ENCODE data around the gene PUM2. TPM values are rescaled to one million over a fixed set of nuclear protein-coding genes. Genes with fewer than 3 reads are reported as not detected.
A peak's percentile ranks its signal among the peaks of the same experiment; 100 is the strongest.

Gene PUM2
- total and polyA plus RNA-seq, 5 donors from 2014 or later, result 15.1 to 131 (median 19.5) TPM

DNA sequence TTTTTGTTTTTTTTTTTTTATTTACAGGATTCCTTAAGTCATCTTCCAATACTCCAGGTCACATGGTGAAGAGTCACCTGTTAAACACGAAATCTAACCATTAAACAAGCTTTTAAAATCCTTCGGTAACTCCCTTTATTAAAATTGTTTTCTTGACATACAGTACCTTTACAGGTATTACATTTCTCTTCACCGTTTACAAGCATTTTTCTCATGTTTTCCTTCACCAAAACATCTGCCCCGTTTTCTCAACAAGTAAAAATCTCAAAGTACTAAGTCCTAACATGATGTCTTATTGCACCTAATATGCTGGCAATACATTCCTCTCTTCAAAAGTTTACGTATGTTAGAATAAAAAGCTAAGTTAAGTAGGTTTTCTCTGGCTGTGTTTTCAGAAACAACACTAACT is 1.1 kb downstream of the PUM2 start:
- H3K4me3 Mint-ChIP-seq, result peak overlapping the region in 3 of 4 donors; percentile 94 to 98 (median 96)

DNA sequence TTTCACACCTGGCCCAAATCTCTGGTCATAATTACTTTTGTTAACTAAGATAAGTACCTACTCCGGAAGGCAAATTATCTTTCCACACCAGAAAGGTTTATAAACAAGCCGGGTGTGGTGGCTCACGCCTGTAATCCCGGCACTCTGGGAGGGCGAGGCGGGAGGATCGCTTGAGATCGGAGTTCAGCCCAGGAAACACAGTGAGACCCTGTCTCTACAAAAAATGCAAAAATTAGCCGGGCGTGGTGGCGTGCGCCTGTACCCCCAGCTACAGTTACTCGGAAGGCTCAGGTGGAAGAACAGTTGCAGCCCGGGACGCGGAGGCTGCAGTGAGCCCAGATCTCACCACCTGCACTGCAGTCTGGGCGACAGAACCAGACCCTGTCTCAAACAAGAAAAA is 2.1 kb downstream of the PUM2 start:
- Histone ChIP-seq H3K4me1 (ENCODE audit: control insufficient read depth, insufficient read depth, low read length, poor library complexity, severe bottlenecking) (peaks cover 67% of the 10 kb centered on the region), H3K4me3 (ENCODE audit: low read depth, low read length) (peak overlapping the region; percentile 91), H3K27me3 (ENCODE audit: control insufficient read depth, insufficient read depth, low read length) (no peaks in the 10 kb centered on the region), H3K27ac (ENCODE audit: insufficient read depth, low read length, poor library complexity, severe bottlenecking) (peak overlapping the region; percentile 29), H3K36me3 (ENCODE audit: control insufficient read depth, insufficient read depth, low read length) (peaks cover 3% of the 10 kb centered on the region), H3K9me3 (ENCODE audit: control insufficient read depth in 2 of 2, low read length in 2 of 2) (no peaks in the 10 kb centered on the region)
- no peaks in the 10 kb centered on the region for H3K9me3 Mint-ChIP-seq
- no peak for DNase-seq
- H3K4me1 Mint-ChIP-seq, result peaks cover 25 to 61% (median 51%) of the 10 kb centered on the region in 4 donors
- peak overlapping the region in 3 of 4 donors; percentile 94 to 98 (median 96) for H3K4me3 Mint-ChIP-seq
- H3K27me3 Mint-ChIP-seq, result no peaks in the 10 kb centered on the region
- H3K36me3 Mint-ChIP-seq, result no peaks in the 10 kb centered on the region
- H3K27ac Mint-ChIP-seq, result peak overlapping the region; percentile 69 to 88 (median 81)
- no peak for ATAC-seq (ENCODE audit: low read depth in 2 of 2)

More for the DNA sequence above, 1.1 kb downstream of the PUM2 start:
- Histone ChIP-seq H3K4me1 (ENCODE audit: control insufficient read depth, insufficient read depth, low read length, poor library complexity, severe bottlenecking) (peaks cover 59% of the 10 kb centered on the region), H3K4me3 (ENCODE audit: low read depth, low read length) (peak overlapping the region; percentile 91), H3K36me3 (ENCODE audit: control insufficient read depth, insufficient read depth, low read length) (peaks cover 3% of the 10 kb centered on the region), H3K9me3 (ENCODE audit: control insufficient read depth in 2 of 2, low read length in 2 of 2) (no peaks in the 10 kb centered on the region), H3K27ac (ENCODE audit: insufficient read depth, low read length, poor library complexity, severe bottlenecking) (peak overlapping the region; percentile 96), H3K27me3 (ENCODE audit: control insufficient read depth, insufficient read depth, low read length) (no peaks in the 10 kb centered on the region)
- H3K9me3 Mint-ChIP-seq, result no peaks in the 10 kb centered on the region
- H3K4me1 Mint-ChIP-seq, result peaks cover 25 to 52% (median 42%) of the 10 kb centered on the region in 4 donors
- peak overlapping the region; percentile 81 to 97 (median 82) for H3K27ac Mint-ChIP-seq
- H3K36me3 Mint-ChIP-seq, result no peaks in the 10 kb centered on the region
- no peaks in the 10 kb centered on the region for H3K27me3 Mint-ChIP-seq
- DNase-seq, result no peak
- ATAC-seq (ENCODE audit: low read depth in 2 of 2), result no peak

- ATAC-seq (ENCODE audit: low read depth in 2 of 2) (no peak), DNase-seq (no peak)
- H3K36me3 ChIP-seq (ENCODE audit: control insufficient read depth, insufficient read depth, low read length), result peaks cover 3% of the 10 kb centered on the region
- Mint-ChIP-seq H3K4me3 (peak overlapping the region in 3 of 4 donors; percentile 65 to 85 (median 80)), H3K27ac (peak overlapping the region in 2 of 3 donors; percentile 32 to 54), H3K4me1 (peaks cover 34 to 75% (median 57%) of the 10 kb centered on the region in 4 donors), H3K36me3 (no peaks in the 10 kb centered on the region), H3K27me3 (no peaks in the 10 kb centered on the region), H3K9me3 (no peaks in the 10 kb centered on the region)
- peak overlapping the region; percentile 91 for H3K4me3 ChIP-seq (ENCODE audit: low read depth, low read length)
- no peak overlapping the region for H3K27ac ChIP-seq (ENCODE audit: insufficient read depth, low read length, poor library complexity, severe bottlenecking)
- no peaks in the 10 kb centered on the region for H3K9me3 ChIP-seq (ENCODE audit: control insufficient read depth in 2 of 2, low read length in 2 of 2)
- H3K4me1 ChIP-seq (ENCODE audit: control insufficient read depth, insufficient read depth, low read length, poor library complexity, severe bottlenecking), result peaks cover 65% of the 10 kb centered on the region
- H3K27me3 ChIP-seq (ENCODE audit: control insufficient read depth, insufficient read depth, low read length), result no peaks in the 10 kb centered on the region
These were observed 3.9 kb downstream of the PUM2 start for GRCh38 chr2:20346565-20347381.

- peak overlapping the region in 2 of 4 donors; percentile 26 to 76 for H3K4me3 Mint-ChIP-seq
- Histone ChIP-seq H3K27me3 (ENCODE audit: control insufficient read depth, insufficient read depth, low read length) (no peaks in the 10 kb centered on the region), H3K36me3 (ENCODE audit: control insufficient read depth, insufficient read depth, low read length) (peaks cover 8% of the 10 kb centered on the region), H3K27ac (ENCODE audit: insufficient read depth, low read length, poor library complexity, severe bottlenecking) (no peak overlapping the region), H3K4me1 (ENCODE audit: control insufficient read depth, insufficient read depth, low read length, poor library complexity, severe bottlenecking) (peaks cover 73% of the 10 kb centered on the region), H3K9me3 (ENCODE audit: control insufficient read depth in 2 of 2, low read length in 2 of 2) (no peaks in the 10 kb centered on the region), H3K4me3 (ENCODE audit: low read depth, low read length) (peak overlapping the region; percentile 4)
- DNase-seq, result no peak
- peaks cover 3% of the 10 kb centered on the region for H3K36me3 Mint-ChIP-seq
- no peak overlapping the region for H3K27ac Mint-ChIP-seq
- peaks cover 51 to 90% (median 75%) of the 10 kb centered on the region in 4 donors for H3K4me1 Mint-ChIP-seq
- H3K27me3 Mint-ChIP-seq, result no peaks in the 10 kb centered on the region
- ATAC-seq (ENCODE audit: low read depth in 2 of 2), result no peak
- H3K9me3 Mint-ChIP-seq, result no peaks in the 10 kb centered on the region
These were observed 7.5 kb downstream of the PUM2 start for GRCh38 chr2:20343128-20343527.

- no peaks in the 10 kb centered on the region for H3K27me3 ChIP-seq (ENCODE audit: control insufficient read depth, insufficient read depth, low read length)
- H3K4me1 ChIP-seq (ENCODE audit: control insufficient read depth, insufficient read depth, low read length, poor library complexity, severe bottlenecking), result peaks cover 83% of the 10 kb centered on the region
- H3K9me3 Mint-ChIP-seq, result no peaks in the 10 kb centered on the region
- H3K27ac Mint-ChIP-seq, result no peak overlapping the region
- no peak for ATAC-seq (ENCODE audit: low read depth in 2 of 2)
- H3K9me3 ChIP-seq (ENCODE audit: control insufficient read depth in 2 of 2, low read length in 2 of 2), result no peaks in the 10 kb centered on the region
- peak overlapping the region; percentile 42 for H3K4me3 ChIP-seq (ENCODE audit: low read depth, low read length)
- H3K27ac ChIP-seq (ENCODE audit: insufficient read depth, low read length, poor library complexity, severe bottlenecking), result no peak overlapping the region
- peaks cover 58 to 92% (median 74%) of the 10 kb centered on the region in 4 donors for H3K4me1 Mint-ChIP-seq
- peaks cover 3% of the 10 kb centered on the region for H3K36me3 Mint-ChIP-seq
- H3K27me3 Mint-ChIP-seq, result no peaks in the 10 kb centered on the region
- peak overlapping the region in 2 of 4 donors; percentile 36 to 52 for H3K4me3 Mint-ChIP-seq
- peaks cover 4% of the 10 kb centered on the region for H3K36me3 ChIP-seq (ENCODE audit: control insufficient read depth, insufficient read depth, low read length)
- DNase-seq, result no peak
These were observed 11.6 kb downstream of the PUM2 start for GRCh38 chr2:20339012-20339411.

DNA sequence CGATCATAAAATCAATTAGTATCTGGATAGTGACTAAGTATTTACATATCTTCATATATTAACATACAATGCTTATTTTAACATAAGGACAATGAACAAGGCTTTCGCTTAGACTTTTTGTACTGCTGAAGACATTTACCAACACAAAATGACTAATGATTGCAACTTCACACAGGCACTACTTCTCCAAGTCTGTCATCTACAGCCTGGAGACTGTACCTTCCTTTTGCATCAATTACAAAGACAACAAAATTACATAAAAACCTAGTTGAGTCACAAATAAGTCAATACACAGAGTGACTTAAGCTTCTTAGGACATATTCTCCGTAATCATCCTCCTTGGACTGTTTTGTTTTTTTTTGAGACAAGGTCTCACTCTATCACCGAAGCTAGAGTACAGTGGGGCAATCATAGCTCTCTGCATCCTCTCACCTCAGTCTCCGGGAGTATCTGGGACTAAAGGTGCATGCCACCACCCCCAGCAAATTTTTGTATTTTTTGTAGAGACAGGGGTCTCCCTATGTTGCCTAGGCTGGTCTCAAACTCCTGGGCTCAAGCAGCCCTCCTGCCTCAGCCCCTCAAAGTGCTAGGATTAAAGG is 15.9 kb downstream of the PUM2 start:
- no peak for DNase-seq
- peaks cover 30% of the 10 kb centered on the region for H3K36me3 ChIP-seq (ENCODE audit: control insufficient read depth, insufficient read depth, low read length)
- Mint-ChIP-seq H3K4me1 (peaks cover 57 to 91% (median 63%) of the 10 kb centered on the region in 4 donors), H3K4me3 (peak overlapping the region; percentile 24 to 87 (median 72)), H3K9me3 (peaks cover 0 to 8% (median 2%) of the 10 kb centered on the region in 7 donors), H3K36me3 (peaks cover 26% of the 10 kb centered on the region), H3K27me3 (no peaks in the 10 kb centered on the region), H3K27ac (peak overlapping the region; percentile 57 to 78 (median 61))
- no peaks in the 10 kb centered on the region for H3K27me3 ChIP-seq (ENCODE audit: control insufficient read depth, insufficient read depth, low read length)
- H3K4me1 ChIP-seq (ENCODE audit: control insufficient read depth, insufficient read depth, low read length, poor library complexity, severe bottlenecking), result peaks cover 58% of the 10 kb centered on the region
- peaks cover 8 to 10% of the 10 kb centered on the region in 2 experiments for H3K9me3 ChIP-seq (ENCODE audit: control insufficient read depth in 2 of 2, low read length in 2 of 2)
- peak overlapping the region; percentile 56 for H3K4me3 ChIP-seq (ENCODE audit: low read depth, low read length)
- no peak overlapping the region for H3K27ac ChIP-seq (ENCODE audit: insufficient read depth, low read length, poor library complexity, severe bottlenecking)
- ATAC-seq (ENCODE audit: low read depth in 2 of 2), result no peak

DNA sequence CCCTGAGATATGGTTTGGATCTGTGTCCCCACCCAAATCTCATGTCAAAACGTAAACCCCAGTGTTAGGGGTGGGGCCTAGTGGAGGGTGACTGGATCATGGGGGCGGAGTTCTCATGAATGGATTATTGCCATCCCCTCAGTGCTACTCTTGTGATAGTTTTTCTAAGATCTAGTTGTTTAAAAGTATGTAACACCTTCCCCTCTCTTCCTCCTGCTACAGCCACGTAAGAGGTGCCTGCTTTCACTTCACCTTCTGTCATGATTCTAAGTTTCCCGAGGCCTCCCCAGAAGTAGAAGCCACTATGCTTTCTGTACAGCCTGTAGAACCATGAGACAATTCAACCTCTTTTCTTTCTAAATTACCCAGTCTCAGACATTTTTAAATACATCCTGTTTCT is 16.9 kb downstream of the PUM2 start:
- Histone ChIP-seq H3K4me1 (ENCODE audit: control insufficient read depth, insufficient read depth, low read length, poor library complexity, severe bottlenecking) (peaks cover 49% of the 10 kb centered on the region), H3K27me3 (ENCODE audit: control insufficient read depth, insufficient read depth, low read length) (no peaks in the 10 kb centered on the region), H3K4me3 (ENCODE audit: low read depth, low read length) (peak overlapping the region; percentile 26), H3K36me3 (ENCODE audit: control insufficient read depth, insufficient read depth, low read length) (peaks cover 28% of the 10 kb centered on the region), H3K9me3 (ENCODE audit: control insufficient read depth in 2 of 2, low read length in 2 of 2) (peaks cover 8 to 10% of the 10 kb centered on the region in 2 experiments), H3K27ac (ENCODE audit: insufficient read depth, low read length, poor library complexity, severe bottlenecking) (no peak overlapping the region)
- no peaks in the 10 kb centered on the region for H3K27me3 Mint-ChIP-seq
- H3K9me3 Mint-ChIP-seq, result peaks cover 0 to 8% (median 2%) of the 10 kb centered on the region in 7 donors
- ATAC-seq (ENCODE audit: low read depth in 2 of 2) (peak in 1 of 2 donors; percentile 22), DNase-seq (no peak)
- peaks cover 33% of the 10 kb centered on the region for H3K36me3 Mint-ChIP-seq
- peaks cover 56 to 93% (median 64%) of the 10 kb centered on the region in 4 donors for H3K4me1 Mint-ChIP-seq
- H3K4me3 Mint-ChIP-seq, result peak overlapping the region; percentile 47 to 68 (median 56)
- H3K27ac Mint-ChIP-seq, result peak overlapping the region in 1 of 3 donors; percentile 45

All from CD4-positive, CD25-positive, alpha-beta regulatory T cell (primary cell).